NCI-H82 treated with DMSO at 0.1 percent for 48 hours (cell line): ENCODE results near the gene KLHDC7A.

Experiments used
- DNase-seq: peaks from one replicate; lab custom pipeline; 2025; ENCODE audit not compliant: unreplicated experiment; lab: John Stamatoyannopoulos, UW

The KLHDC7A gene

DNA sequence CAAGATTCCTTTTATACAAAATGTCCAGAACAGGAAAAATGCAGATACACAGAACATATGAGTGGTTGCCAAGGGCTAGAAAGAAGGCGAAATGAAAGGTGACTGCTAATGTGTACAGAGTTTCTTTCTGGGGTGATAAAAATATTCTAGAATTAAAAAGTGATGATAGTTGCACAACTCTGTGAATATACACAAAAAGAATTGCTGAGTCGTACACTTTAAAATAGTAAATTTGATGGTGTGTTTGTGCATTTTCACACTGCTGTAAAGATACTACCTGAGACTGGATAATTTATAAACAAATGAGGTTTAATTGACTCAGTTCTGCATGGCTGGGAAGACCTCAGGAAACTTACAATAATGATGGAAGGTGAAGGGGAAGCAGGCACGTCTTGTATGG lies 23.9 kb downstream of the KLHDC7A start:
- DNase-seq = no peak

DNA sequence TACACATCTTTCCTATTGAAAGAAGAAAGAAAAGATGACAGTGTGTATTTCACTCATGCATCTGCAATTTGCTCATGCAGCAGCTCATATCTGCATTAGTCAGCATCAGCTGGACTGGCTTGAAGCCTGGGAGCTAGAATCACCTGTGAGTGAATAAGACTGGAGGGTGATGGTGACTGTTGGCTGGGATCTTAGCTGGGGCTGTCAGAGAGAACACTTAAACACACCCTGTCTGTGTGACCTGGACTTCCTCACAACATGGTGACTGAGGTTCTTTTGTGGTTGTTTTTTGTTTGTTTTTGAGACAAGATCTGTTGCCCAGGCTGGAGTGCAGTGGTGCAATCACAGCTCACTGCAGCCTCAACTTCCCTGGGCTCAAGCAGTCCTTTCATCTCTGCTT lies 24.9 kb downstream of the KLHDC7A start:
- no peak for DNase-seq

DNA sequence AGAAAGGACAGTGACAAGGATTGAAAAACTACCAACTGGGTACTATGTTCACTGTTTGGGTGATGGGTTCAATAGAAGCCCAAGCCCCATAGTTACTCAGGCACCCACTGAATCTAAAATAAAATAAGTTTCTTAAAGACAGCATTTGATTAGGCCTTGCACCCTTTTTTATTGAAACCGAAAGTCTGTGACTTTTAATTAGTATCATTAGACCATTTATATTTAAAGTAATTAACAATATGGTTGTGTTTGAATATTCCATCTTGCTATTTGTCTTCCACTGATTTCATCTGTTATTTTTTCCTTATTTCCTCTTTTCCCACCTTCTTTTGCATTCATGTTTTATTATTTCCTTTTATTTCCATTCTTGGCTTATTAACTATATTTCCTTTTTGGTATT lies 27.4 kb downstream of the KLHDC7A start:
- DNase-seq = no peak

DNA sequence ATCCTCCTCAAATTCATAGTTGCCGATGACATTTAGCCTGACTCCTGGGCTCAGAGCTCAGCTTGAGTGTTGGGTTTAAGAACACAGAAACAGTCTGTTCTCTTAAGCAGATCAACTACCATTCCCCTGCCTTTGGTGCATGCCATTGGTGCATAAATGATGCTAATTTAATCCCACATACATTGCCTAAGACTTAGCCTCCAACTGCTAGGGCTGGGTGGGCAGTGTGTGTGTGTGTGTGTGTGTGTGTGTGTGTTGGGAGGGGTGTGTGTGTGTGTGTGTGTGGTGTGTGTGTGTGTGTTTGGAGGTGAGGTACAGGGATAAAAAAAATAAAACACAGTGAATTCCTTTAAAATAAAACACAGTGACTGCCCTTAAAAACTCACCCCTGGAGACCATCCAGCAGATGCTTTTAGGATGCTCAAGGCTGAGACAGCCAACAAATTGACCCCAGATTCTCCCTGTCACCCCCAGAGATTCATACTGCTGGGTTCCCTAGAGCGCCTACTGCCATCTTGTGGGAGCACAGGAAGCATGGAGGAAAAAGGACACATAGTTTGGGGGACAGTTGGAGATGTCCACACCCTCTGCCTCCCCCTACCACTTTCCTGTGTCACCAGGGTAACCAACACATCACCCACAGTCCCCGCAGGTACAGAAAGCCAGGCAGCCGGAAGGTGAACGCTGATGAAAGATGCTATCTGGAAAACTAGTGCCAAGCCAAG lies 30.6 kb downstream of the KLHDC7A start:
- DNase-seq = no peak

DNA sequence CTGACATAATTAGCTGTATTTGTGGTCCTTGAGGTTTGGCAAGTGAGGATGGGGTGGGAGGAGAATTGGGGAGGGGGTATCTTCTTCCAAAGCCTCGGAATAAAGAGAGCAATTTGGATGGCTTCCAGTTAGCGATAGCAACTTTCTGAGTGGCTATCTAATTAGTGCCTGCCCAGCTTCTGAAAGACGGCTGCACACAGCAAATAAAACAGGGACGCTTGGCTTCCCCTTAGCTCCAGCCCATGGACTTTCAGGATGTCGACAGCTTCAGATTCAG lies 31.1 kb downstream of the KLHDC7A start:
- no peak for DNase-seq

DNA sequence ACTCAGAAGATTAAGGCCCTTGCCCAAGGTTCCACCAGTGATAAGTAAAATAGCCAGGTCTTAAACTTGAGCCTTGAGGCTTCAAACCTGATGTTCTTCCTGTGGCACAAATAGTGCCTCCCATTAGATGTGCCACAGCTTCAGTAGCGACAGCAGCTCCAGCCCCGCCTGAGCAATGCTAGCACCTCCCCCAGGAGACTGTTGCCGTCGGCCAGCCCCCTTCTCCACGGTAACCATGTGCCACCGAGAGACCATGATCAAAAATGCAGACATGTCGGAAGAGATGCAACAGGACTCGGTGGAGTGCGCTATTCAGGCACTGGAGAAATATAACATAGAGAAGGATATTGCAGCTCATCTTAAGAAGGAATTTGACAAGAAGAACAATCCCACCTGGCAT lies 32.2 kb downstream of the KLHDC7A start:
- no peak for DNase-seq

DNA sequence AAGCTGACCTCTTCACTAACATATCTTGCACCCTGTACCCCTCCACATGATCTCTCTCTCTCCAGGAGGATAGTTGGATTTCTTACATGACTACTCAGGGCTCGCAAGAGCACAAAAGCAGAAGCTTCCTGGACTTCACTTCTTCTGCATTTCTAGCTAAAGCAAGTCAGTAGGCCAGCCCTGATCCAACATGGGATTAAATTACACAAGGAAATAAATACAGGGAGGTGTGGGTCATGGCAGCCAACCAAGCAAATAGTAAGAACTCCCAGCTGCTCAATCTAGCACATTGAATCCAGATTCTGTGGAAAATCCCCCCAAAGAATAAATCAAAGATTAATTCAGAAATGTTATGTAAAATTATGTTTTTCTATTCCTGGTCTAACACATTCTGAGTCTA lies 33.3 kb downstream of the KLHDC7A start:
- no peak for DNase-seq

DNA sequence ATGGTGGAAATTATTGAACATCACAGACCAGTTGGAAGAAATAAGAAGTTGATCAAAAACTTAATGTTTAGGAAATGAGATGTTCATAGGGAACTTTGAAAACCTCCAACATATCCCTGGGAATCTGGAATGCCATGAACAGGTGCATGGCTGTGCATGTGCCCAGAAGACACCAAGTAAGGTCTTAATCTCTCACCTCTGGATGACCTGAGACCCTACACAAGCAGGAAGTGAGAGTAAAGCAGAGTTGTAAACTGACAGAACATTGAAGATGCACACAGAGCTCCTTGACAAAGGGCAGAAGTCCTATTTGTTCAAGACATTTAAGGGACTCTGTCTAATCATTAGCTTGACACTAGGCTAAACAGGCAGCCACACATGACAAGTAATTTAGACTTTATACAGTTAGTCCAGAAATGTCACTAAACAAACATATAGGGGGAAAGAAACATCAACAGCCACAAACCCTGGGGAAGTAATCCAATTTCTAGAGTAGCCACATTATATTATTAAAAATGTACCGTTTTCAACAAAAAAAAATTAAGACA lies 34.5 kb downstream of the KLHDC7A start:
- no peak for DNase-seq

DNA sequence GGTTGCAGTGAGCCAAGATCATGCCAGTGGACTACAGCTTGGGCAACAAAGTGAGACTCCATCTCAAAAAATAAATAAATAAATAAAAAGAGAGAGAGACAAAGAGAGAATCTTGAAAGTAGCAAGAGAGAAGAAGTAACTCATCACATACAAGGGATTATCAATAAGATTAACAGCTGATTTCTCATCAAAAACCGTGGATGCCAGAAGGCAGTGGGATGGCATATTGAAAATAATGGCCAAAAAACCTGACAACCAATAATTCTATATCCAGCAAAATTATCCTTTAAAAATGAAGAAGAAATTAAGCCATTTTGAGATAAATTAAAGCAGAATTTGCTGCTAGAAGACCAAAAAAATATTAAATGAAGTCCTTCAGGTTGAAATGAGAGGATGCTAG lies 35.7 kb downstream of the KLHDC7A start:
- DNase-seq = no peak

DNA sequence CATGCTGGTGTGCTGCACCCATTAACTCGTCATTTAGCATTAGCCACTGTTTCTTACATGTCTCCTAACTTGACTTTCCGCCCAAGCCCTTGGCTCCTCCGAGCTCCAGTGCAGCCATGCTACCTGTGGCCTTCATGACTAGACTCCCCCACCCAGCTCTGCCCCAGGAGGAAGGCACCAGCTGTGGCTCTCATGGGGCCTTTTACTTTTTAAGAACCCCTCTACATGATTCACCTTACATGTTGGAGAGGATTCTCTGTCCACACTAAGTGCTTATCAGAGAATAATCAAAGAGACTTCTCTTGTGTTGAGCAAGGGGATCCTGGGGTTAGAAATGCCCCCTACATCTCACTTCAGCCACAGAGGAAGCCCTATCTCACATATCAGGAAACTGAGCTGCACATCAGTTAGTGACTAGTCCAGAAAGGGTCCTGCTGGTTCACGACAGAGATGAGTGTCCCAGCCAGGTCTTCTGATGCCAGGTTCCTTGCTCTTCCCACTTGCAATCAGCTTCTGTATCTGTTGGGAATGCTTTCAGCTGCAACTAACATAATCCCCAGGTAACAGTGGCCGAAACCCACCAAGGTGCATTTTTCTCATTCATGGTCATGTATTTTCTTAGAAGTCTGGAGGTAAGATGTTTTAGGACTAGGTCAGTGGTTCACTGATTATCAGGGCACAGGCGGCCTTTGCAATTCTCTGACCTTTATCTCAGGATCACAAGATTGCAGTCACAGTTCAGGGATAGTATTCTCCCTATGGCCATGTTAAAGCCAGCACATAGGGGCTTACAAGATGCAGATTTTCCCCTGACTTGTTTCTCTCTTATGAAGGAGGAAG lies 45.9 kb downstream of the KLHDC7A start:
- DNase-seq = no peak

DNA sequence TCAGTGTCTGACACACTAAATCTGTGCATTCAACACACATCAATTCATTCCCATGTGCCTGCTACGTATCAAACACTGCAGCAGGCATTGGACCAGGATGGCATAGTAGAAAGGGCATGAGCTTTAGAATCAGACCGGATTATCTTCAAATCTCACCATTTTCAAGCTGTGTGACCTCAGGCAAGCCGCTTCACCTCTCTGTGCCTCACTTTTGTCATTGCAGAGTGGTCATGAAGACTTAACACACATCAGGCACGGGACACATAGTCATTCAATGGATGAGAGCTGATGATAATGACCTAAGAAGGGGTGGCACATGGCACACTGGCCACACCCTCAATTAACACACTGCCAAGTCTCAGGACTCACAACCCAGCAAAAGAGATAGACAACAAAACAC lies 46.8 kb downstream of the KLHDC7A start:
- DNase-seq = no peak

DNA sequence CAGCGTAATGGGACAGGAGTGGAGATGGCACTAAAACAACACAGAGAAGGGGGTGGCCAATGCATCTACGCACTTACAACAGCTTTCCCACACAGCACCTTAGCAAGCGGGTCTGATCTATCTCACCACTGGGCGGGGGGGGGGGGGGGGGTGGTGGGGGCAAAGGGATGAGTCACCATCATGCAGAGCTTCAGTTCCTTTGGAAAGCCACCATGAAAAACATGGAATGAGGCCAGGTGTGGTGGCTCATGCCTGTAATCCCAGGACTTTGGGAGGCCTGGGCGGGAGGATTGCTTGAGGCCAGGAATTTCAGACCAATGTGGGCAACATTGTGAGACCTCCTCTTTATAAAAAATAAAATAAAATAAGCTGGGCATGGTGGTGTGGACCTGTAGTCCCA lies 47.2 kb downstream of the KLHDC7A start:
- no peak for DNase-seq

DNA sequence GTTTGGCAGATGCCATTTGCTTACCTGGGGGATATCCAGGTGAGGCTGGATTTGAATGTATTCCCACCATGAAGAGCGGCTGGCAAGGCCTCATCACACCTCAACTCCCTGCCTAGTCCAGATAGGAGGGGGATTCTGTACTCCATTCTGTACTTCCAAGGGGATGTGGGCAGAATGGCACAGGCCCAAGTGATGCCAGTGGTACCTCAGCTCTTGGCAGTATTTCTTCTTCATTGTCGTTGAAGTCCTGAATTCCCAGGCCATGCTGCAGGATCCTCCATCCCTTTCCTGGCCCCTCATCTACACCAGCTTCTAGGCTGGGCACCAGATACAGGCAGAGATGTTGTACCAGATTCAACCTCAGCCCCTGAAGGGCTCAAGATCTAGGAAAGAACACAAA lies 47.9 kb downstream of the KLHDC7A start:
- DNase-seq = no peak

DNA sequence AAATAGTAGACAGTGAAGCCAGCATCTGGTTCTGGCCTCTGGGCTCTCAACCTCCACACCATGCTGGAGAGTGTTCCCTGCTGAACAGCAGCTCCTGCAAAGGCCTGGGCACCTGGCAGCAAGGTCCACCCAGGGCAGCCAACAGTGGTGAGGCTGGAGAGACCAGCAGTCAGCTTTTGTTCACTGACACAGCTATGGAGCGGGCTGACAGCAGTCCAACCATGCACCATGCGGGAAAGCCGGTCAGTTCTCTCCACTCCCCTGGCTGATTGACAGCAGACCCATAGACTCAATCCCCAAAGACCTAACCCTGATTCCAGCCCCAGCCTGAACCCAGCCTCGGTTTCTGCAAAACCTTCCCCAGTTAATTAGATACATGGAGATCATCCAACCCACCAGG lies 49.0 kb downstream of the KLHDC7A start:
- no peak for DNase-seq

DNA sequence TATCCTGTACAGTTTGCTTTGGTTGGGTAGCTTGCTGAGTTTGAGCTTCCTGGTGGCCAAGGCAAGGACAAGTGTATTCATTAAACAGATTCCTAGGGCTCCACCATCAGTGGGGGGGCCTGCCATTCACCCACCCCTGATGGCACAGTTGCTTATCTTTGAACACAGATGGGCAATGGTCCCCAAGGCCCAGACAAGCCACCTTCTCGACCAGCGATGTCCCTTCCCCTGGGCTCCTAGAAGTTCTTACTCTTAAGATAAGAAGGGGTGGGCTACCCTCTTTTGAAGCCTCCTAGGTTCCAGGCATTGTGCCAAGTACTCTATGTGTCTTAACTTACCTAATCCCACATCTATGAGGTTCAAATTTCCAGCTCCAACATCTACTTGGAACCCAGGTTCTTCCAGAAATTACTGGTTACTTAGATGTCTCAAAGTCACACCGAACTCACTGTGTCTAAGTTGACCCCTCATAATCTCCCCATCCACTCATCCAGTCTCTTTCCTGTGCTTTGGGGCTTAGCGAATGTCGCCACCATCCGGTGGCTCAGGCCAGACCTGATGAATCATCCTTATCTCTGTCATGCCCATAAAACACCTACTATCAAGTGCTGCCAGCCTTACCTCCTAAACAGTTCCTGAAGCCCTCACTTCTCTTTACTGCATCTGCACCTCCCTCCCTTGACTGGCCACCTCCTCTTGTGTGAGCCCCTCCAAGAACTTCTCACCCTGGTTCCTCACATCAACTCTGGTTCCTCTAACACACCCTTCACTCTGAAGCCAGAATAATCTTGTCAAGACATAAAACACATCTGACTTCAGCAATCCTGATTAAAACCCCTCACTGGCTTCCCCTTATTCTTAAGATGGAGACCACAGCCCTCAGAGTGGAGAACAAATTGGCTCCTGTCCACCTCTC lies 50.1 kb downstream of the KLHDC7A start:
- peak; percentile 6 for DNase-seq

DNA sequence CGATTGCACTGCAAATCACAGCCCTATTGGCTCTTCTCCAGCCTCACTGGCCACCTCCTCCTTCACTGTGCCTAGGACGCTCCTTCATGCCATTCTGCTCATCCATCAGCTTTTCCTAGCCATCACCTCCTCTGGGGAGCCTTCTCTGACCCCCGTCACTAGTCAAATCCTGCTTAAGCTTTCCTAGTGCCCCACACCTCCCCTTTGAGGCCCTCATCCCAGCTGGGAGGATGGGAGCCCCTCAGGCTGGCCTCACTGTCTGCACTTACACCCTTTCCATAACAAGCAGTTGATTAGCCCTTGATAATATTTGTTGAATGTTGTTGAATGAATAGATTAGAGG lies 50.7 kb downstream of the KLHDC7A start:
- DNase-seq = no peak

DNA sequence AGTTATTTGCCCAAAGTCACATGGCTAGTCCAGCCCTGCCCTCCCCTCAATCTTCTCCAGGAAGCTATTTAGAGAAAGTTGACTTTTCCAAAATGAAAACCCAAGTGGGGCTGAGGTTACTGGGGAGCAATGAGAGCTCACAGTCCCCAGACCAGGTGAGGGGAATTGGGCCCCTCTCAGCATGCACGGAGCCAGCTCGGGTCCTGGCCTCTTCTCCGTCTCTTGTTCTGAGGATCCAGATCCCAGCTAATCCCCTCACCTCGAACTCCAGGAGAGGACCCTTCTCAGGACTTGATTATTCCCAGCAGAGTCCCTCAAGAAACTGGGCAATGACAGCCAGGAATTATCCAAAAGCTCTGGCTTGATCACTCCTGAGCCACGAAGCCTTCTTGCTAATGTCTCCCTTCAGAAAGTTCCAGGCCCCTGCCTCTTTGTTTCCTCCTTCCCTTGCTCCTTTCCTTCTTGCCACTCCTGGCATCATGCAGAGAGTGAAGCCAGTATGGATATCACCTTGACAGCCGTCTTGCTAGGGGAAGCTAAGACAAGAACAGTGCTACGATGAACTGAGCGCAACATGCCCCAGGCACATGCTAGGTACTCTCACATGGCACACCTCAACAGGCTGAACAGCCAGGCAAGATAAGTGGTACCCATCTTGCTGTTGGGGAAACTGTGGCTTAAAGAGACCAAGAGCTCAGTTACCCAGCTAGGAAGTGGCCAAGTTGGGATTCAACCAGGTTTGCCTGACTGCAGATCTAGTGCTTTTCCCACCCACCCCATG lies 51.9 kb downstream of the KLHDC7A start:
- DNase-seq = no peak

DNA sequence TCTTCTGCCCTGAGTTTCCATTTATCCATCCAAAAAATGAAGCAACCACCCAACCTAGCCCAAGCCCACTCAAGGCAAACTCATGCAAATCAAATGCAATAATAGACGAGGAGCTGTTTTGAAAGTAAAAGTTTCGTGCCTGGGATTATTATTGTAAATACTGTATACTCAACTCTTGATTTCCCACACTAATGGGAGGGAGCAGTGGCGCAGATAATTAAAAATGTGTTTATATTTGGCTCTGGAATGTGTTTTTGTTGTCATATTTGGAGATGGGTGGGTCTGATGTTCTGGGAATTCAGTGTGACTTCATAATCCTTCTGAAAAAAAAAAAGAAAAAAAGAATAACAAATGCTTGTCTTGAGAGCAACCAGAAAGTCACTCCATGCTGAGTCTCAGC lies 52.5 kb downstream of the KLHDC7A start:
- no peak for DNase-seq

DNA sequence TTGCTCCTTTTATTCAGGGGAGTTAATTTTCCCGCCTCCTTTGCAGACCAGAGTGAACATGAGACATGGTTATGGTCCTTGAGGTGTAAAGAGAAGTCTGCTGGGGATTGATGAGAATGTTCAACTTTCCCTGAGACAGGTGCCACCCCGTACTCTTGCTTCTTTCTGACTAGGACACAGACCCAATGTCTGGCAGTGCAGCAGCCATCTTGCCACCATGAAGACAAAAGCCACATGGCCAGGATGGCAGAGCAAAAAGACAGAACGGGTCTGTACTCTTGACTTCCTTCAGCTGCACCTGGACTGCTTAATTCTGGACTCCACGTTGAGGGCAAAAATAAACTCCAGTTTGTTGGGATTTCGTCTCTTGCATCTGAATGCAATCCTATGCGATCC lies 54.1 kb downstream of the KLHDC7A start:
- DNase-seq = no peak
